WTC11 (cell line): ENCODE results near the gene CACNB4. TPM values are rescaled to one million over a fixed set of nuclear protein-coding genes. Genes with fewer than 3 reads are reported as not detected.

Experiments used
- CBFB ChIP-seq: sonication (generic); formaldehyde crosslinking; IDR thresholded peaks from 2 replicates; pipeline ENCODE4 v1.8.1; 2022; ENCODE audit warnings: mild to moderate bottlenecking, low read depth, missing genetic modification reagents
- ELF4 ChIP-seq: sonication (generic); formaldehyde crosslinking; IDR thresholded peaks from 2 replicates; pipeline ENCODE4 v1.8.1; 2022; ENCODE audit warnings: low read depth, mild to moderate bottlenecking, moderate library complexity, missing genetic modification reagents
- ESRRA ChIP-seq: sonication (generic); formaldehyde crosslinking; IDR thresholded peaks from 2 replicates; pipeline ENCODE4 v1.8.1; 2022; ENCODE audit warnings: mild to moderate bottlenecking, missing genetic modification reagents, borderline replicate concordance
- ETV6 ChIP-seq: sonication (generic); formaldehyde crosslinking; IDR thresholded peaks from 2 replicates; pipeline ENCODE4 v1.8.1; 2022; ENCODE audit warnings: mild to moderate bottlenecking, missing genetic modification reagents
- FOXK1 ChIP-seq: sonication (generic); formaldehyde crosslinking; IDR thresholded peaks from 2 replicates; pipeline ENCODE4 v1.8.0; 2022; ENCODE audit warnings: mild to moderate bottlenecking, moderate library complexity, missing genetic modification reagents
- FOXP4 ChIP-seq: sonication (generic); formaldehyde crosslinking; IDR thresholded peaks from 2 replicates; pipeline ENCODE4 v1.8.0; 2022; ENCODE audit warnings: mild to moderate bottlenecking, missing genetic modification reagents
- GRHL2 ChIP-seq: fragments of 250-450 bp; sonication (Bioruptor Pico); IDR thresholded peaks from 2 replicates; pipeline ENCODE4 v1.8.0; 2022; ENCODE audit warnings: mild to moderate bottlenecking, moderate library complexity; ENCODE audit not compliant: insufficient replicate concordance, severe bottlenecking
- IRF1 ChIP-seq: sonication (generic); formaldehyde crosslinking; IDR thresholded peaks from 2 replicates; pipeline ENCODE4 v1.8.0; 2023; ENCODE audit warnings: missing genetic modification reagents
- JUN ChIP-seq: sonication (generic); formaldehyde crosslinking; IDR thresholded peaks from 2 replicates; pipeline ENCODE4 v1.8.0; 2023; ENCODE audit warnings: mild to moderate bottlenecking, missing genetic modification reagents
- KAT7 ChIP-seq: sonication (generic); formaldehyde crosslinking; IDR thresholded peaks from 2 replicates; pipeline ENCODE4 v1.8.1; 2023; ENCODE audit warnings: missing genetic modification reagents, mild to moderate bottlenecking, borderline replicate concordance
- PRDM15 ChIP-seq: sonication (generic); formaldehyde crosslinking; IDR thresholded peaks from 2 replicates; pipeline ENCODE4 v1.8.0; 2022; ENCODE audit warnings: missing genetic modification reagents
- RELA ChIP-seq: sonication (generic); formaldehyde crosslinking; IDR thresholded peaks from 2 replicates; pipeline ENCODE4 v1.8.1; 2022; ENCODE audit warnings: missing genetic modification reagents, mild to moderate bottlenecking, borderline replicate concordance
- RORB ChIP-seq: fragments of 250-450 bp; sonication (Bioruptor Pico); IDR thresholded peaks from 2 replicates; pipeline ENCODE4 v1.9.0; 2021; ENCODE audit warnings: mild to moderate bottlenecking
- SP1 ChIP-seq: sonication (generic); formaldehyde crosslinking; conservative IDR thresholded peaks from 2 replicates; pipeline ENCODE4 v1.8.1; 2022; ENCODE audit warnings: missing genetic modification reagents
- TP53 ChIP-seq: sonication (generic); formaldehyde crosslinking; IDR thresholded peaks from 2 replicates; pipeline ENCODE4 v1.8.1; 2023; ENCODE audit warnings: mild to moderate bottlenecking, missing genetic modification reagents
- ZNF121 ChIP-seq: sonication (generic); formaldehyde crosslinking; IDR thresholded peaks from 2 replicates; pipeline ENCODE4 v1.8.0; 2023; ENCODE audit warnings: missing genetic modification reagents
- total RNA-seq: library from RNA; stranded (reverse); gene quantifications from 3 replicates; pipeline ENCODE4 v1.2.3, GENCODE V29; 2021
- TF ChIP-seq, protein P1 (sequence below): sonication (generic); formaldehyde crosslinking; IDR thresholded peaks from 2 replicates; pipeline ENCODE4 v1.8.1; 2022; ENCODE audit warnings: low read depth, missing genetic modification reagents, borderline replicate concordance
- TF ChIP-seq, protein P2 (sequence below): sonication (generic); formaldehyde crosslinking; IDR thresholded peaks from 2 replicates; pipeline ENCODE4 v1.8.1; 2022; ENCODE audit warnings: mild to moderate bottlenecking, moderate library complexity, missing genetic modification reagents
- TF ChIP-seq, protein P3 (sequence below): sonication (generic); formaldehyde crosslinking; IDR thresholded peaks from 2 replicates; pipeline ENCODE4 v1.8.1; 2023; ENCODE audit warnings: mild to moderate bottlenecking, moderate library complexity, missing genetic modification reagents

Gene CACNB4
- total RNA-seq, 1 experiment from 2014 or later: 4.7 TPM

DNA sequence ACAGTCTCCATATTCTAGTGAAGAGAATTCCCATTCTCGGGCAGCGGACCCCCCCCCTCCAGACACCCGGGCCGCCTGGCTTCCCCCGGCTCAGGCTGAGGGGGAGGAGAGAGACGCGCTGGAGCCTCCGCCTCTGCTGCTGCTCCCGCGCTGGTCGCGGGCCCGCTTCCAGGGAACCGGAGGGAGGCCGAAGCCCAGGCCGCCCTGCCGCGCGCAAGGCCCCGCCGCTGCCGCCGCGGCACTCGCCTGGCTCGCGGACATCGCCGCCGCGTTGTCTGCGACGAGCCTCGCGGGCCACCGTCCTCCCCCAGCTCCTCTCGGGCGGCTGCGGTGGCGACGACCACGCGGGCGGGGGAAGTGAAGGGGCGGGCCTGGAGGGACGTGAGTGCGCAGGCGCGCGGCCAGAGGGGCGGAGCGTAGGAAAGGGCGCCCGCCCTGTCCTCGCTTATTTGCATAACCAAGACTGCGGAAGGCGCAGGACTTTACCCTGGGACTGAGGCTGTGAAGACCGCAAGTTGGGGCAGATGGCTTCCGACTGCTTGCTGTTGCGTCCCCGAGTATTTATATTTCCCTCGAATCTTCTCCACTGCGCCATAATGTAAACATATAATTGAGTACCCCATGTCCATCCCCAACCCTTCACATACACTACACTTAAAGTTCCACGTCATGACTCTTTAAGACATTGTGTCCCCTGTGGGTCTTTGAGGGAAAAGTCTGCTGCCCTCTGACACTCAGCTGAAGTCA lies 270.5 kb downstream of the CACNB4 start, which contains the start of gene ARL5A (continued):
- TF ChIP-seq PRDM15: no peak
- TF ChIP-seq JUN: no peak
- TF ChIP-seq CBFB: no peak
- TF ChIP-seq GRHL2 (CRISPR knock-in tag): no peak
- TF ChIP-seq ETV6 (CRISPR knock-in tag): peak; percentile 95
- TF ChIP-seq FOXP4 (CRISPR knock-in tag): peak; percentile 97
- TF ChIP-seq, protein P1, sequence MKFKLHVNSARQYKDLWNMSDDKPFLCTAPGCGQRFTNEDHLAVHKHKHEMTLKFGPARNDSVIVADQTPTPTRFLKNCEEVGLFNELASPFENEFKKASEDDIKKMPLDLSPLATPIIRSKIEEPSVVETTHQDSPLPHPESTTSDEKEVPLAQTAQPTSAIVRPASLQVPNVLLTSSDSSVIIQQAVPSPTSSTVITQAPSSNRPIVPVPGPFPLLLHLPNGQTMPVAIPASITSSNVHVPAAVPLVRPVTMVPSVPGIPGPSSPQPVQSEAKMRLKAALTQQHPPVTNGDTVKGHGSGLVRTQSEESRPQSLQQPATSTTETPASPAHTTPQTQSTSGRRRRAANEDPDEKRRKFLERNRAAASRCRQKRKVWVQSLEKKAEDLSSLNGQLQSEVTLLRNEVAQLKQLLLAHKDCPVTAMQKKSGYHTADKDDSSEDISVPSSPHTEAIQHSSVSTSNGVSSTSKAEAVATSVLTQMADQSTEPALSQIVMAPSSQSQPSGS (CRISPR knock-in tag): no peak
- peak; percentile 96 for TF ChIP-seq SP1
- TF ChIP-seq KAT7 (CRISPR knock-in tag): 0 out of 2 replicates have a peak, but pooled peaks have one; percentile 28
- TF ChIP-seq, protein P2, sequence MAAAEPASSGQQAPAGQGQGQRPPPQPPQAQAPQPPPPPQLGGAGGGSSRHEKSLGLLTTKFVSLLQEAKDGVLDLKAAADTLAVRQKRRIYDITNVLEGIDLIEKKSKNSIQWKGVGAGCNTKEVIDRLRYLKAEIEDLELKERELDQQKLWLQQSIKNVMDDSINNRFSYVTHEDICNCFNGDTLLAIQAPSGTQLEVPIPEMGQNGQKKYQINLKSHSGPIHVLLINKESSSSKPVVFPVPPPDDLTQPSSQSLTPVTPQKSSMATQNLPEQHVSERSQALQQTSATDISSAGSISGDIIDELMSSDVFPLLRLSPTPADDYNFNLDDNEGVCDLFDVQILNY (CRISPR knock-in tag): 0 out of 2 replicates have a peak, but pooled peaks have one; percentile 38
- TF ChIP-seq ELF4 (CRISPR knock-in tag): 0 out of 2 replicates have a peak, but pooled peaks have one; percentile 53
- TF ChIP-seq ZNF121 (CRISPR knock-in tag): 0 out of 2 replicates have a peak, but pooled peaks have one; percentile 8
- TF ChIP-seq FOXK1 (CRISPR knock-in tag): peak; percentile 87
- TF ChIP-seq RELA: peak; percentile 82; the same call in 1 of the 2 replicates
- peak; percentile 71 for TF ChIP-seq IRF1 (CRISPR knock-in tag)
- TF ChIP-seq RORB (CRISPR knock-in tag): no peak
- TF ChIP-seq, protein P3, sequence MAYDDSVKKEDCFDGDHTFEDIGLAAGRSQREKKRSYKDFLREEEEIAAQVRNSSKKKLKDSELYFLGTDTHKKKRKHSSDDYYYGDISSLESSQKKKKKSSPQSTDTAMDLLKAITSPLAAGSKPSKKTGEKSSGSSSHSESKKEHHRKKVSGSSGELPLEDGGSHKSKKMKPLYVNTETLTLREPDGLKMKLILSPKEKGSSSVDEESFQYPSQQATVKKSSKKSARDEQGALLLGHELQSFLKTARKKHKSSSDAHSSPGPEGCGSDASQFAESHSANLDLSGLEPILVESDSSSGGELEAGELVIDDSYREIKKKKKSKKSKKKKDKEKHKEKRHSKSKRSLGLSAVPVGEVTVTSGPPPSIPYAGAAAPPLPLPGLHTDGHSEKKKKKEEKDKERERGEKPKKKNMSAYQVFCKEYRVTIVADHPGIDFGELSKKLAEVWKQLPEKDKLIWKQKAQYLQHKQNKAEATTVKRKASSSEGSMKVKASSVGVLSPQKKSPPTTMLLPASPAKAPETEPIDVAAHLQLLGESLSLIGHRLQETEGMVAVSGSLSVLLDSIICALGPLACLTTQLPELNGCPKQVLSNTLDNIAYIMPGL: peak; percentile 65
- 0 out of 2 replicates have a peak, but pooled peaks have one; percentile 55 for TF ChIP-seq ESRRA (CRISPR knock-in tag)
- TF ChIP-seq TP53 (CRISPR knock-in tag): no peak
